ENCODE results near the gene LACRT. TPM values are rescaled to one million over a fixed set of nuclear protein-coding genes. Genes with fewer than 3 reads are reported as not detected.
A peak's percentile ranks its signal among the peaks of the same experiment; 100 is the strongest.

The LACRT gene
- total and polyA plus RNA-seq, 9 donors = not detected

DNA sequence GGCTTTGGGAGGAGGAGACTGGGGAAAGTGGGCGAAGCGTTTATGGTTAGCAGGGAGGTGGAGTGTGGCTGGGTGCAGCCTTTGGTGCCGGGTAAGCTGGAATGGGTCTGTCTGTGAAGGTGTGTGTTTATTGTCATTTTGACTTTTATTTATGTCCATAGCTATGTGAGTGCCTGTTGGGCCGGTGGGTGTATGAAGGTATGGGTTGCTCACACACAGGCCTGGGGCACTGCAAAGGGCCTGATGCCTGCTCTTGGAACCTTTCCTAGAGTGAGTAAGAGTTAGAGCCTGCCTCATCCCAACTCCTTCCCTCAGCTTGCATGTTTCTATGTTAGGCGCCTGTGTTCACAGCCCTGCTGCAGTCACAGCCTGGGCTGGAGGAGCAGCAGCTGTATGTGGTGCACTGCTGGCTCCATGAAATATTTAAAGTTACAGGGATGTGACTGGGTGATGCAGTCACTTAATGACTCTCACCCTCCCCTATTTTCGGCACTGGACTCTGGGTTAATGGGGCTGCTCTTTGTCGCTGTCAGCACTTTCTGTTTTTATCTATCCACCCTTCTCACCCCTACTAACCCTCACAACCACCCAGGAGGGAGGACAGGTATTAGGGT is 43.6 kb downstream of the LACRT start:
- DNase-seq = no peak
- Histone ChIP-seq H3K27me3 (no peaks in the 10 kb centered on the region), H3K27ac (no peak overlapping the region), H3K4me3 (no peak overlapping the region), H3K4me1 (ENCODE audit: insufficient read depth) (no peaks in the 10 kb centered on the region), H3K36me3 (no peaks in the 10 kb centered on the region), H3K9me3 (no peaks in the 10 kb centered on the region)
- intact Hi-C loops (cut with DNase I) = no loop called here
- no peak for TF ChIP-seq POLR2A (IDR thresholded peaks at IDR 0.05)
- TF ChIP-seq, protein P1, sequence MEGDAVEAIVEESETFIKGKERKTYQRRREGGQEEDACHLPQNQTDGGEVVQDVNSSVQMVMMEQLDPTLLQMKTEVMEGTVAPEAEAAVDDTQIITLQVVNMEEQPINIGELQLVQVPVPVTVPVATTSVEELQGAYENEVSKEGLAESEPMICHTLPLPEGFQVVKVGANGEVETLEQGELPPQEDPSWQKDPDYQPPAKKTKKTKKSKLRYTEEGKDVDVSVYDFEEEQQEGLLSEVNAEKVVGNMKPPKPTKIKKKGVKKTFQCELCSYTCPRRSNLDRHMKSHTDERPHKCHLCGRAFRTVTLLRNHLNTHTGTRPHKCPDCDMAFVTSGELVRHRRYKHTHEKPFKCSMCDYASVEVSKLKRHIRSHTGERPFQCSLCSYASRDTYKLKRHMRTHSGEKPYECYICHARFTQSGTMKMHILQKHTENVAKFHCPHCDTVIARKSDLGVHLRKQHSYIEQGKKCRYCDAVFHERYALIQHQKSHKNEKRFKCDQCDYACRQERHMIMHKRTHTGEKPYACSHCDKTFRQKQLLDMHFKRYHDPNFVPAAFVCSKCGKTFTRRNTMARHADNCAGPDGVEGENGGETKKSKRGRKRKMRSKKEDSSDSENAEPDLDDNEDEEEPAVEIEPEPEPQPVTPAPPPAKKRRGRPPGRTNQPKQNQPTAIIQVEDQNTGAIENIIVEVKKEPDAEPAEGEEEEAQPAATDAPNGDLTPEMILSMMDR (IDR thresholded peaks at IDR 0.05) = no peak
- no peak for TF ChIP-seq EP300 (IDR thresholded peaks at IDR 0.05)
- WGBS, 3 donors = 54 to 64% (median 60%) methylated on average over 7 of the region's 7 CpGs

DNA sequence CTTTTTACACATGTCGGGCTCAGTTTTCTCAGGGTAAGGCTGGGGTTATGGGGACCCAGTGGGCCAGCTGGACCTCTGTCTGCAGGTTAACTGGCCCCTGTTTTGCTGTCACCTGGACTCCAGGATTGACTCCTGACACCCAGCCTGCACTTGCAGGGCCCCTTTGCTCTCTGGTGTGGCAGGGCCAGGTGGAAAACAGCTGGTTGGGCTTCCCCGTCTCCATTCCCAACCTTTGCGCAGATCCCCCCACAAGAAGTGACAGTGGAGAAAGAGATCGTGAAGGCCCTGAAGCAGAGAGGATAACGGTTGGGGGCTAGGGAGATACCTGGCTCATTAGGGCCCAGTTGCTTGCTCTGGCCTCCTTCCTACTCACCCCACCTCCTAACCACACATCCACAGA is 44.7 kb downstream of the LACRT start:
- WGBS, 3 donors = 75 to 78% (median 76%) methylated on average over 5 of the region's 5 CpGs
- no peak overlapping the region for H3K4me3 ChIP-seq
- intact Hi-C loops (cut with DNase I) = loop anchor here in 2 of 4 donors (10.0 kb wide), 2 partner anchors 365 to 375 kb away; no protein-coding TSS in a partner anchor
- H3K9me3 ChIP-seq = no peaks in the 10 kb centered on the region
- H3K27me3 ChIP-seq = no peaks in the 10 kb centered on the region
- H3K4me1 ChIP-seq (ENCODE audit: insufficient read depth) = no peaks in the 10 kb centered on the region
- H3K27ac ChIP-seq = no peak overlapping the region
- TF ChIP-seq POLR2A (IDR thresholded peaks at IDR 0.05) (no peak), EP300 (IDR thresholded peaks at IDR 0.05) (no peak)
- TF ChIP-seq, protein P1 (IDR thresholded peaks at IDR 0.05) = no peak
- no peaks in the 10 kb centered on the region for H3K36me3 ChIP-seq
- no peak for DNase-seq

DNA sequence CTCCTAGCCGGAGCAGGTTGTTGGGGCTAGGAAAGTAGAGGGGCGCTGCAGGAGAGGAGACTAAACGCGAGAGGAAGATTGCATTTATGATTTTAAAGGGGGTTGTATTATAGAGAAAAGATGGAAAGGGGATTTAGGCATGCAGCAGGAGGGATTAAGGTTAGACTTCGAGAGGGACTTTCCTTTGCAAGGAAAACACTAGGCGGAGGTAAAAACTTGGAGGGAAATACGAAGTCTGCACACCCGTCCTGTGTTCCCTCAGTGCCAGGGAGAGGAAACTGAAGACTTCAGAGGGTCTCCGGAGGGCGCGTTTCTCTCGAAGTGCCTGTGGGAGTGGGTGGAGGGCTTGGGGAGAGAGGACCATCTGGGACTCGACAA is 45.8 kb downstream of the LACRT start:
- H3K4me1 ChIP-seq (ENCODE audit: insufficient read depth) = no peaks in the 10 kb centered on the region
- no peaks in the 10 kb centered on the region for H3K36me3 ChIP-seq
- 16 to 18% (median 17%) methylated on average over 13 of the region's 13 CpGs for WGBS, 3 donors
- DNase-seq = no peak
- no peak for TF ChIP-seq POLR2A (IDR thresholded peaks at IDR 0.05)
- TF ChIP-seq, protein P1 (IDR thresholded peaks at IDR 0.05) = no peak
- no peak for TF ChIP-seq EP300 (IDR thresholded peaks at IDR 0.05)
- intact Hi-C loops (cut with DNase I) = loop anchor here in 2 of 4 donors (10.0 kb wide), 2 partner anchors 366 to 376 kb away; no protein-coding TSS in a partner anchor
- no peaks in the 10 kb centered on the region for H3K27me3 ChIP-seq
- peak overlapping the region; percentile 48 for H3K4me3 ChIP-seq
- peak overlapping the region in 1 of 2 donors; percentile 62 for H3K27ac ChIP-seq
- H3K9me3 ChIP-seq = no peaks in the 10 kb centered on the region

DNA sequence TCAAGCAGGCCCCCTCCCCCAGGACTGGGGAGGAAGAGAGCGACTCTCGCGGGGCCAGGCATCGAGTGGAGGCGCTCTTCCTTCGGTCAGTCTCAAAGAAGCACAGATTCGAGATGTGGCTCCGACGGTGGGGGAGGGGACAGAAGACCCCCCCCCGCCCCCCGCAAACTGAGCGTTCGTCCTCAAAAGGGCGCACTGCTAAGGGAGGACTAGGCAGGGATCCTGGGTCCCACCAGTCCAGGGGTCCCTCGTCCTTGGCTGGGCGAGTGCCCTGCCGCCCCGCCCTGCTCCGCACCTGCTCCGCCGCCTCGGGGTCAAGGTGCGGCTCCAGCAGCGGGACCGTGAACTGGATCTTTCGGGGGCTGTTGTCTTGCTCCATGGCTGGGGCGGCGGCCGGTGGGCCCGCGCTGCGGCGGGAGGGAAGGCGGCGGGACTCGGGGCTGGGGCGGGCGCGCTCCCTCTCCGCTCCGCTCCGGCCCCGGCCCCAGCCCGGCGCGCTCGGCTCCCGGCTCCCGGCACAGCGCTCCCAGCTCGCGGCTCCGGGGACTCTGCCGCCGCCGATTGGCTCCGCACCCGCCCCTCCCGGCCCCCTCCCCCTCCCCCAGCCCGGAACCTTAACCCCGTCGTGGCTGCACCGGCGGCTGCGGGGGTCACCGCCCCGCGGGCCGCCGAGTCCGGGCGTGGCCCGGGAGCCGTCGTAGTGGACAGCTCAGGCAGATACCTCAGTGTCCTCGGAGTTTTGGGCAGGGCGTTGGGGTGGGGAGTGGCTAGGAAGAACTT is 46.4 kb downstream of the LACRT start, which contains the start of gene PPP1R1A:
Gene PPP1R1A, minus strand, starts transcription at position 550 of the 780 bp plus-strand sequence. Its CDS starts 171 bp downstream, at position 379.
- Histone ChIP-seq H3K9me3 (no peaks in the 10 kb centered on the region), H3K27ac (peak within 1 kb of the TSS; percentile 44 to 62), H3K4me3 (peak within 1 kb of the TSS; percentile 48), H3K4me1 (ENCODE audit: insufficient read depth) (no peaks in the 10 kb centered on the region), H3K36me3 (no peaks in the 10 kb centered on the region), H3K27me3 (no peaks in the 10 kb centered on the region)
- TF ChIP-seq EP300 (IDR thresholded peaks at IDR 0.05) (no peak), POLR2A (IDR thresholded peaks at IDR 0.05) (no peak)
- TF ChIP-seq, protein P1 (IDR thresholded peaks at IDR 0.05) = no peak
- WGBS, 3 donors = 1 to 3% (median 1%) methylated on average over 37 to 77 of the region's 77 CpGs
- intact Hi-C loops (cut with DNase I) = loop anchor here in 2 of 4 donors (10.0 kb wide), 2 partner anchors 367 to 377 kb away; no protein-coding TSS in a partner anchor
- DNase-seq = peak; percentile 32 to 67 (median 55)
